ENCODE measurements around the gene MS4A15.
"Not testable (repeated sequence)": the region's sequence is repeated elsewhere in the genome, so short reads cannot be mapped to it uniquely, and the experiment has no call there.

Gene MS4A15

GRCh38 chr11:60754887-60755286 is 1.8 kb upstream of the MS4A15 start:
- no peak for DNase-seq (ENCODE audit: low spot score)

GRCh38 chr11:60757231-60757800 is 649 bp downstream of the MS4A15 start:
- DNase-seq (ENCODE audit: low spot score): no peak

- DNase-seq (ENCODE audit: low spot score): not testable (repeated sequence)
Measured at GRCh38 chr11:60758671-60759070, 2.0 kb downstream of the MS4A15 start.

GRCh38 chr11:60759438-60760225 is 3.0 kb downstream of the MS4A15 start:
- DNase-seq (ENCODE audit: low spot score): not testable (repeated sequence)

GRCh38 chr11:60761436-60762190 is 4.9 kb downstream of the MS4A15 start:
- DNase-seq (ENCODE audit: low spot score): no peak

GRCh38 chr11:60762851-60763691 is 6.4 kb downstream of the MS4A15 start:
- DNase-seq (ENCODE audit: low spot score): no peak

GRCh38 chr11:60763692-60764369 is 7.2 kb downstream of the MS4A15 start:
- DNase-seq (ENCODE audit: low spot score): no peak

GRCh38 chr11:60764879-60765278 is 8.2 kb downstream of the MS4A15 start:
- DNase-seq (ENCODE audit: low spot score): no peak

- no peak for DNase-seq (ENCODE audit: low spot score)
Measured at GRCh38 chr11:60765355-60765754, 8.7 kb downstream of the MS4A15 start.

GRCh38 chr11:60766547-60766946 is 9.9 kb downstream of the MS4A15 start:
- DNase-seq (ENCODE audit: low spot score): no peak

- DNase-seq (ENCODE audit: low spot score): peak; percentile 86
Measured at GRCh38 chr11:60767388-60767811, 10.7 kb downstream of the MS4A15 start.

GRCh38 chr11:60768202-60768601 is 11.5 kb downstream of the MS4A15 start:
- no peak for DNase-seq (ENCODE audit: low spot score)

- no peak for DNase-seq (ENCODE audit: low spot score)
Measured at GRCh38 chr11:60769273-60769672, 12.6 kb downstream of the MS4A15 start.

GRCh38 chr11:60769811-60770210 is 13.1 kb downstream of the MS4A15 start:
- no peak for DNase-seq (ENCODE audit: low spot score)

- DNase-seq (ENCODE audit: low spot score): no peak
Measured at GRCh38 chr11:60771146-60771545, 14.5 kb downstream of the MS4A15 start.

- DNase-seq (ENCODE audit: low spot score): no peak
Measured at GRCh38 chr11:60771879-60772525, 15.3 kb downstream of the MS4A15 start.

GRCh38 chr11:60772666-60773065 is 16.0 kb downstream of the MS4A15 start:
- no peak for DNase-seq (ENCODE audit: low spot score)

- DNase-seq (ENCODE audit: low spot score): no peak
Measured at GRCh38 chr11:60774726-60775125, 18.1 kb downstream of the MS4A15 start.

- peak; percentile 89 for DNase-seq (ENCODE audit: low spot score)
Measured at GRCh38 chr11:60775420-60775961, 18.8 kb downstream of the MS4A15 start.

GRCh38 chr11:60776167-60776566 is 19.5 kb downstream of the MS4A15 start:
- DNase-seq (ENCODE audit: low spot score): no peak

GRCh38 chr11:60777106-60777505 is 20.4 kb downstream of the MS4A15 start:
- no peak for DNase-seq (ENCODE audit: low spot score)
